ENCODE data around the gene TLNRD1. TPM values are rescaled to one million over a fixed set of nuclear protein-coding genes. Genes with fewer than 3 reads are reported as not detected.

The TLNRD1 gene
- total RNA-seq, 1 experiment from 2014 or later = 19.3 TPM

GRCh38 chr15:81054236-81054635, 53.5 kb downstream of the TLNRD1 start:
- Histone ChIP-seq H3K23me2 (ENCODE audit: insufficient read length, low read depth, low read length, poor library complexity, severe bottlenecking) (no peaks in the 10 kb centered on the region), H3K9ac (ENCODE audit: extremely low read depth, insufficient read length, low read length) (no peak overlapping the region), H2AK5ac (ENCODE audit: insufficient read length, low read length) (no peak overlapping the region), H3K4me2 (ENCODE audit: insufficient read depth, insufficient read length, low read length) (no peak overlapping the region), H3K79me1 (ENCODE audit: insufficient read depth, low read depth, low read length, poor library complexity, severe bottlenecking) (no peaks in the 10 kb centered on the region), H3K4ac (ENCODE audit: low read depth, low read length) (no peak overlapping the region), H2BK120ac (ENCODE audit: low read depth, low read length, poor library complexity, severe bottlenecking) (no peak overlapping the region), H3K4me1 (ENCODE audit: insufficient read depth, low read length) (no peaks in the 10 kb centered on the region), H3K27me3 (ENCODE audit: insufficient read depth, low read length) (no peaks in the 10 kb centered on the region), H3K23ac (ENCODE audit: insufficient read length, low read depth, low read length) (no peak overlapping the region), H3K79me2 (ENCODE audit: insufficient read depth, low read length) (no peaks in the 10 kb centered on the region), H3K27ac (ENCODE audit: insufficient read length, low read depth, low read length) (no peak overlapping the region), H4K8ac (replicated peaks; ENCODE audit: insufficient read length, low read depth, low read length) (no peak overlapping the region), H3T11ph (ENCODE audit: low read length) (no peak overlapping the region), H2BK15ac (ENCODE audit: low read depth, low read length) (no peak overlapping the region), H4K20me1 (ENCODE audit: control insufficient read depth, insufficient read depth, insufficient read length) (no peaks in the 10 kb centered on the region), H4K5ac (ENCODE audit: insufficient read length, low read depth, low read length) (no peak overlapping the region), H3K56ac (ENCODE audit: insufficient read length, low read depth, low read length) (no peak overlapping the region), H3K14ac (ENCODE audit: insufficient read depth, low read length) (no peak overlapping the region), H4K91ac (ENCODE audit: insufficient read length, low read depth, low read length) (no peak overlapping the region), H2BK5ac (ENCODE audit: insufficient read length, low read length) (no peak overlapping the region), H3K18ac (ENCODE audit: insufficient read length, low read depth, low read length) (no peak overlapping the region), H2AFZ (ENCODE audit: low read length) (no peak overlapping the region), H2BK20ac (ENCODE audit: low read depth, low read length, poor library complexity, severe bottlenecking) (no peak overlapping the region), H3K9me3 (ENCODE audit: control insufficient read depth, low read depth, low read length) (no peaks in the 10 kb centered on the region), H2BK12ac (ENCODE audit: insufficient read length, low read depth, low read length) (no peak overlapping the region)
- no peaks in the 10 kb centered on the region for H3K4me1 Mint-ChIP-seq
- no peaks in the 10 kb centered on the region for H3K36me3 Mint-ChIP-seq (ENCODE audit: insufficient read depth in 1 of 3, low read depth in 3 of 3)
- no peak for TF ChIP-seq CTCF (conservative IDR thresholded peaks at IDR 0.05)
- no CpG with 5 or more reads among the region's 2 CpGs for WGBS (ENCODE audit: extremely low coverage, insufficient read length, low lambda C conversion rate)
- H3K27ac Mint-ChIP-seq = no peak overlapping the region
- H3K4me3 Mint-ChIP-seq = no peak overlapping the region
- no peaks in the 10 kb centered on the region; a peak in 1 of 5 replicates for H3K9me3 Mint-ChIP-seq
- H3K27me3 Mint-ChIP-seq (ENCODE audit: low read depth) = peaks cover 3% of the 10 kb centered on the region
- DNase-seq = no peak

Small RNA genes within 50 kb of the gene (microRNA-seq; reads per million reads assigned to microRNA genes)
- not detected for gene MIR4514 (ENCODE audit: borderline microRNAs expressed)

Other genes starting within 250 kb of the TLNRD1 start
- gene CEMIP, start 221.6 kb upstream of the TLNRD1 start, total RNA-seq (2021) = 0.09 and 0.26 TPM in 2 replicates
- 29.1 and 30.1 TPM in 2 replicates for gene MESD, start 11.1 kb upstream of the TLNRD1 start, total RNA-seq (2021)
- 0.24 TPM in 1 of 2 replicates, not detected in the other for gene CFAP161, start 133.3 kb downstream of the TLNRD1 start, total RNA-seq (2021)
- 0.18 and 0.28 TPM in 2 replicates for gene IL16, start 196.0 kb downstream of the TLNRD1 start, total RNA-seq (2021)